Neural progenitor cell (in vitro differentiated cells): ENCODE results near the gene COL11A1. TPM values are rescaled to one million over a fixed set of nuclear protein-coding genes. Genes with fewer than 3 reads are reported as not detected.
"Not testable (repeated sequence)": the region's sequence is repeated elsewhere in the genome, so short reads cannot be mapped to it uniquely, and the experiment has no call there.

Experiments
- DNase-seq: peaks from one replicate; pipeline ENCODE4 v3.0.0-alpha.2; 2016; ENCODE audit warnings: low spot score
- H2AFZ ChIP-seq: fragments of 200-600 bp; sonication (generic); replicated peaks from 2 replicates; pipeline ENCODE4 v1.6.1; 2016; ENCODE audit warnings: antibody characterized with exemption
- H3F3A ChIP-seq: fragments of 200-600 bp; sonication (generic); 2 replicates; pipeline ENCODE4 v1.6.1; 2016; ENCODE audit warnings: antibody characterized with exemption, low read depth
- H3K27ac ChIP-seq: fragments of 200-600 bp; sonication (generic); 2 replicates; pipeline ENCODE4 v1.5.1; 2016; ENCODE audit warnings: mild to moderate bottlenecking
- H3K27me3 ChIP-seq: fragments of 200-600 bp; sonication (generic); 2 replicates; pipeline ENCODE4 v1.6.1; 2016; ENCODE audit warnings: mild to moderate bottlenecking, moderate library complexity
- H3K36me3 ChIP-seq: fragments of 200-600 bp; sonication (generic); 2 replicates; pipeline ENCODE4 v1.5.1; 2016
- H3K4me1 ChIP-seq: fragments of 200-600 bp; sonication (generic); 2 replicates; pipeline ENCODE4 v1.6.1; 2016; ENCODE audit warnings: mixed run types
- H3K4me2 ChIP-seq: fragments of 200-600 bp; sonication (generic); 2 replicates; pipeline ENCODE4 v1.6.1; 2016
- H3K4me3 ChIP-seq: fragments of 200-600 bp; sonication (generic); 2 replicates; pipeline ENCODE4 v1.5.1; 2016
- H3K79me2 ChIP-seq: fragments of 200-600 bp; sonication (generic); 2 replicates; pipeline ENCODE4 v1.6.1; 2016; ENCODE audit warnings: low read depth
- H3K9ac ChIP-seq: fragments of 200-600 bp; sonication (generic); 2 replicates; pipeline ENCODE4 v1.6.1; 2016
- H3K9me3 ChIP-seq: fragments of 200-600 bp; sonication (generic); 2 replicates; pipeline ENCODE4 v1.5.1; 2016; ENCODE audit warnings: low read depth
- H4K20me1 ChIP-seq: fragments of 200-600 bp; sonication (generic); 2 replicates; pipeline ENCODE4 v1.6.1; 2016; ENCODE audit warnings: low read depth
- H3K27ac Mint-ChIP-seq: 3 replicates; pipeline ENCODE4 v1.8.0; 2021; ENCODE audit warnings: mixed read lengths
- H3K27me3 Mint-ChIP-seq: 2 replicates; pipeline ENCODE4 v1.8.0; 2022; ENCODE audit warnings: low read depth, mild to moderate bottlenecking, inconsistent platforms, moderate library complexity, mixed read lengths; ENCODE audit not compliant: insufficient read depth
- H3K36me3 Mint-ChIP-seq: 3 replicates; pipeline ENCODE4 v1.8.0; 2021; ENCODE audit warnings: mixed read lengths
- H3K4me1 Mint-ChIP-seq: 3 replicates; pipeline ENCODE4 v1.8.0; 2021; ENCODE audit warnings: mixed read lengths
- H3K4me3 Mint-ChIP-seq: 3 replicates; pipeline ENCODE4 v1.8.0; 2021; ENCODE audit warnings: mild to moderate bottlenecking, moderate library complexity, mixed read lengths
- H3K9me3 Mint-ChIP-seq: 3 replicates; pipeline ENCODE4 v1.8.0; 2020; ENCODE audit warnings: mixed read lengths
- EZH2 ChIP-seq: fragments of 200-600 bp; sonication (generic); IDR thresholded peaks from 2 replicates; pipeline ENCODE4 v1.6.1; 2017; ENCODE audit warnings: antibody characterized with exemption, mild to moderate bottlenecking, moderate library complexity
- EZH2phosphoT487 ChIP-seq: fragments of 200-600 bp; sonication (generic); IDR thresholded peaks from 2 replicates; pipeline ENCODE4 v1.6.1; 2017; ENCODE audit warnings: antibody characterized with exemption
- total RNA-seq: library from RNA; depleted of rRNA; stranded (reverse); fragments of >200 nt; gene quantifications from 2 replicates; pipeline ENCODE4 v1.2.3, GENCODE V29; 2015; ENCODE audit warnings: low replicate concordance
- TF ChIP-seq, protein P1 (sequence below): fragments of 200-600 bp; sonication (generic); IDR thresholded peaks from 2 replicates; pipeline ENCODE4 v1.5.1; 2017; ENCODE audit warnings: antibody characterized with exemption, mild to moderate bottlenecking

Gene COL11A1
- total RNA-seq, 1 donor from 2014 or later = 78.9 TPM

DNA sequence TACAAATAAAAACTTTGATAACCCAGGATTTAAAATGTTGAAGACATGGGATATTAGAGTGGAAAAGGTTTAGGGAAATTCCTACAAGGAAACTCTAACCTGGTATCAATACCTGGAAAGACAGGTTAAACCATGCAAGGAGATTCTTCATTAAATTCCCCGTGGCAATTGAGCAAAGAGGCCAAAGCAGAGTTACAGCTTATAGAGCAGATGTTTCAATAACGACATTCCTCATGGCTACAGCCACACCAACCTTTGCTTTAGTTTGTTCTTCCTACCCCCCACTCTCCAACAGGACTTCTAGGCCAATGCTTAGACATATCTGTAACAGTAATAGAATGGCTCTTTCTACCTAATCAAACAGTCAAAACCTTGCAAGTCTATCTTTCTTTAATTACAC lies 271.3 kb downstream of the COL11A1 start:
- Mint-ChIP-seq H3K36me3 (no peaks in the 10 kb centered on the region), H3K4me3 (no peak overlapping the region), H3K27ac (no peak overlapping the region), H3K27me3 (no peaks in the 10 kb centered on the region), H3K4me1 (no peaks in the 10 kb centered on the region), H3K9me3 (no peaks in the 10 kb centered on the region)
- Histone ChIP-seq H3K79me2 (no peaks in the 10 kb centered on the region), H4K20me1 (no peaks in the 10 kb centered on the region), H2AFZ (no peak overlapping the region), H3K4me3 (no peak overlapping the region), H3F3A (no peaks in the 10 kb centered on the region), H3K4me1 (no peaks in the 10 kb centered on the region), H3K4me2 (no peak overlapping the region), H3K27ac (no peak overlapping the region), H3K9me3 (no peaks in the 10 kb centered on the region), H3K9ac (no peak overlapping the region), H3K36me3 (no peaks in the 10 kb centered on the region), H3K27me3 (no peaks in the 10 kb centered on the region)
- TF ChIP-seq EZH2phosphoT487 (no peak), EZH2 (no peak)
- TF ChIP-seq, protein P1, sequence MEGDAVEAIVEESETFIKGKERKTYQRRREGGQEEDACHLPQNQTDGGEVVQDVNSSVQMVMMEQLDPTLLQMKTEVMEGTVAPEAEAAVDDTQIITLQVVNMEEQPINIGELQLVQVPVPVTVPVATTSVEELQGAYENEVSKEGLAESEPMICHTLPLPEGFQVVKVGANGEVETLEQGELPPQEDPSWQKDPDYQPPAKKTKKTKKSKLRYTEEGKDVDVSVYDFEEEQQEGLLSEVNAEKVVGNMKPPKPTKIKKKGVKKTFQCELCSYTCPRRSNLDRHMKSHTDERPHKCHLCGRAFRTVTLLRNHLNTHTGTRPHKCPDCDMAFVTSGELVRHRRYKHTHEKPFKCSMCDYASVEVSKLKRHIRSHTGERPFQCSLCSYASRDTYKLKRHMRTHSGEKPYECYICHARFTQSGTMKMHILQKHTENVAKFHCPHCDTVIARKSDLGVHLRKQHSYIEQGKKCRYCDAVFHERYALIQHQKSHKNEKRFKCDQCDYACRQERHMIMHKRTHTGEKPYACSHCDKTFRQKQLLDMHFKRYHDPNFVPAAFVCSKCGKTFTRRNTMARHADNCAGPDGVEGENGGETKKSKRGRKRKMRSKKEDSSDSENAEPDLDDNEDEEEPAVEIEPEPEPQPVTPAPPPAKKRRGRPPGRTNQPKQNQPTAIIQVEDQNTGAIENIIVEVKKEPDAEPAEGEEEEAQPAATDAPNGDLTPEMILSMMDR = no peak
- DNase-seq = no peak

DNA sequence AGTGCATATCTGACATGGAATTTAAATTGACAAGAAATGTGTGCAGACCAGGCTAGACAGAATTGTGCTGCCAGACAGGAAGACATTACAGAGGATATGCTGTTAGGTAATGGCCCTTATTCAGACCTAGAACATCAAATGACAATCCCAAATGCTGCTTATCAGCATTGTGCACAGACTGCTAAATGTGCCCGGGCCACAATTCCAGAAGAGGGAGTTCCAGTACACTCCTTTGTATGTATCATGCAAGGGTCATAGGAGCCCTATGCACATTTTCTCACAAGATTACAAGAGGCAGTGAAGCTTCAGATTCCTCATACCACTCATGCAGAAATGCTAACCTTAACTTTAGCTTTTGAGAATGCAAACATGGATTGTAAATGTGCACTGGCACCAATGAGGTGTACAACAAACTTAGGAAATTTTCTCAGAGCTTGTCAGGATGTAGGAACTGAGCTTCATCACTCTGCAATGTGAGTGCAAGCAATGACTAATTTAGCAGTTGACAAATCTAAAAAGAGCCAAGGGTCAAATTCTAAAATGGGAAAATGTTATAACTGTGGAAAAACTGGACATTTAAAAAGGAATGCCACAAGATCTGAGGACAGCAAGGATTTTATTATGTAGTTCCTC lies 273.5 kb downstream of the COL11A1 start:
- Histone ChIP-seq H3K4me1 (no peaks in the 10 kb centered on the region), H3K27ac (no peak overlapping the region), H4K20me1 (no peaks in the 10 kb centered on the region), H3K9ac (no peak overlapping the region), H3K27me3 (no peaks in the 10 kb centered on the region), H3K36me3 (no peaks in the 10 kb centered on the region), H3K4me3 (no peak overlapping the region), H3F3A (no peaks in the 10 kb centered on the region), H3K9me3 (no peaks in the 10 kb centered on the region), H3K4me2 (no peak overlapping the region), H3K79me2 (no peaks in the 10 kb centered on the region), H2AFZ (no peak overlapping the region)
- DNase-seq = no peak
- H3K27ac Mint-ChIP-seq = no peak overlapping the region
- H3K36me3 Mint-ChIP-seq = no peaks in the 10 kb centered on the region
- H3K9me3 Mint-ChIP-seq = no peaks in the 10 kb centered on the region
- TF ChIP-seq, protein P1 = no peak
- no peak for TF ChIP-seq EZH2phosphoT487
- TF ChIP-seq EZH2 = no peak
- H3K27me3 Mint-ChIP-seq = no peaks in the 10 kb centered on the region
- no peak overlapping the region for H3K4me3 Mint-ChIP-seq
- H3K4me1 Mint-ChIP-seq = no peaks in the 10 kb centered on the region

GRCh38 chr1:102833151-102833550 lies 275.2 kb downstream of the COL11A1 start:
- no peaks in the 10 kb centered on the region for H3K27me3 ChIP-seq
- H3K4me2 ChIP-seq = no peak overlapping the region
- no peak for DNase-seq
- no peak overlapping the region for H3K4me3 ChIP-seq
- H3F3A ChIP-seq = no peaks in the 10 kb centered on the region
- H3K27ac ChIP-seq = no peak overlapping the region
- Mint-ChIP-seq H3K4me3 (no peak overlapping the region), H3K27me3 (no peaks in the 10 kb centered on the region), H3K4me1 (no peaks in the 10 kb centered on the region), H3K27ac (no peak overlapping the region), H3K9me3 (no peaks in the 10 kb centered on the region), H3K36me3 (no peaks in the 10 kb centered on the region)
- H3K4me1 ChIP-seq = no peaks in the 10 kb centered on the region
- TF ChIP-seq, protein P1 = no peak
- TF ChIP-seq EZH2 = no peak
- H3K9ac ChIP-seq = no peak overlapping the region
- no peaks in the 10 kb centered on the region for H3K79me2 ChIP-seq
- H3K36me3 ChIP-seq = no peaks in the 10 kb centered on the region
- H2AFZ ChIP-seq = no peak overlapping the region
- no peaks in the 10 kb centered on the region for H4K20me1 ChIP-seq
- no peaks in the 10 kb centered on the region for H3K9me3 ChIP-seq

- not testable (repeated sequence) for H3K9me3 Mint-ChIP-seq, H3K36me3 Mint-ChIP-seq
Observed at GRCh38 chr1:102826706-102827105, 281.6 kb downstream of the COL11A1 start.

More at GRCh38 chr1:102826706-102827105, 281.6 kb downstream of the COL11A1 start:
- H3K27ac ChIP-seq, DNase-seq, H3K36me3 ChIP-seq, H3K9me3 ChIP-seq, H3K4me1 ChIP-seq, H3K27me3 ChIP-seq, H3F3A ChIP-seq, H4K20me1 ChIP-seq, H3K27ac Mint-ChIP-seq, H2AFZ ChIP-seq, H3K4me2 ChIP-seq, H3K27me3 Mint-ChIP-seq, H3K79me2 ChIP-seq, H3K4me3 ChIP-seq, H3K4me1 Mint-ChIP-seq, H3K4me3 Mint-ChIP-seq, H3K9ac ChIP-seq: not testable (repeated sequence)
